DOHH2 (cell line): ENCODE measurements around the gene SLC8B1.

Experiments used
- CTCF ChIP-seq: fragments of 200-600 bp; sonication (generic); IDR thresholded peaks from one replicate; pipeline ENCODE4 v1.5.1; 2014; ENCODE audit warnings: antibody characterized with exemption, mild to moderate bottlenecking, low read depth, low read length; ENCODE audit not compliant: poor library complexity, severe bottlenecking
- EZH2phosphoT487 ChIP-seq: fragments of 200-600 bp; sonication (generic); IDR thresholded peaks from 2 replicates; pipeline ENCODE4 v1.6.1; 2017; ENCODE audit warnings: borderline replicate concordance, mild to moderate bottlenecking, antibody characterized with exemption, low read length, moderate library complexity, mixed read lengths

DNA sequence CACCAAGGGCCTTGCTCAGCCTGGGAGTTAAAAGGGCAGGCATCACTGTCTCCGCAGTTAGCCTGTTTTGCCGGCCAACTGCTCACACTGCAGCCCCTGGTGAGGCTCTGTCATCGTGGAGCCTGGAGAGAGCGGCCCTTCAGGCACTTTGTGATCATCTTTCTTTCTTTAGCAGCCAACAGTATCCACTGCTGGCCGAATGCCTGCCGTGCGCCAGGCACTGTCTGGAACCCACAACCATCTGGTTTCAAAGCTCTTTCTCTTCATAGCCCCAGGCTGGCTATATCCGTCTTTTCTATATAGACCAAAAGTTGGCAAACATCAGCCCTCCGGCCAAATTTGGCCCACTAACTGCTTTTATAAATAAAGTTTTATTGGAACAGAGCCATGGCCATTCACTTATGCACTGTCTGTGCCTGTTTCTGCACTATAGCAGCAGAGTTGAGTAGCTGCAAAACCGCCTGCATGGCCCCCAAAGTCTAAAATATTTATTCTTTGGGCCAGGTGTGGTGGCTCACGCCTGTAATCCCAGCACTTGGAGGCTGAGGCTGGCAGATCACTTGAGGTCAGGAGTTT is 29.5 kb downstream of the SLC8B1 start:
- no peak for TF ChIP-seq CTCF
- no peak for TF ChIP-seq EZH2phosphoT487
